HG03280 (cell line): Measurements from ENCODE around the gene CBARP.

Experiments used
- ATAC-seq: cut with Tn5 transposase; IDR thresholded peaks from one replicate; pipeline ENCODE4 v1.9.1; 2021; ENCODE audit warnings: mild to moderate bottlenecking, moderate library complexity; ENCODE audit not compliant: unreplicated experiment

CBARP gene

DNA sequence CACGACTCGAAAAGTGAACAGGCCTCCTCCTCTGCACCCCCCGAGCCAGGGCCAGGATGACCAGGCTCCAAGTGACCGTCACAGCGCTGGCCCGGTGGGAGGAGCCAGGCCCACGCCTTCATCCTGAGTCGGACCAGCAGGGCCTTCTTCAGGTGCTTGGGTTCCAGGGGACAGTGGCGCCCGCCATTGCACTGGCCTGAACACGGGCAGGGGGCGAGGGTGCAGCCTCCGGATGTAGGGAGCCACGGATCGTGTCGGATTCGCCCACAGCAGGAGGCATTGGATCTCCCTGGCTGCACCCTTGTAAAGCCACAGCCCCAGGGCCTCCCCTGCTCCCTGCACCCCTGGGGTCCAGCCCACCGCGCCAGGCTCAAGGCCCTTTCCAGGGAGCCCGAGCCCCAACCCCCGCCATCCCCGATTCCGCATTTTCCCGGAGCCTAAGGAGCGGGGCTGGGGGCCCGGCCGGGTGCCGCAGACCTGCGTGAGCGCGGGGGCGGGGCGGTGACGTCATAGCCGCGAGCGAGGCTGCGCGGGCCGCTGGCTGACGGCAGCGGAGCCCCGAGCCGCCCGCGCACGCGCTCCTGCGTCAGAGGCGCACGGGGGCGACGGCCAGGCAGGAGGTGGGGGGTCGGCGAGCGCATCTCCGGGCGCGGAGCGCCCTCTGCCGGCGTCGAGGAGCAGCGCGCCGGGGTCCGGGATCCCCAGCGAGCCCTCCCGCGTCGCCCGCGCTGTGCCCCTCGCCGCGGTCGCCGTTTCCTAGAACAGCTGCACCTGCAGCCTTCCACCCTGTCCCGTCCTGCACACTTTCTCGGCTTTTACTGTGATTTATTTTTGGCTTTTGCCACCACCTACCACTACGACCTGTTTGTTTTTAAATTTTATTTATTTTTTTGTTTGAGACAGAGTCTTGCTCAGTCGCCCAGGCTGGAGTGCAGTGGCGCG is 2.3 kb upstream of the CBARP start:
- no peak for ATAC-seq

DNA sequence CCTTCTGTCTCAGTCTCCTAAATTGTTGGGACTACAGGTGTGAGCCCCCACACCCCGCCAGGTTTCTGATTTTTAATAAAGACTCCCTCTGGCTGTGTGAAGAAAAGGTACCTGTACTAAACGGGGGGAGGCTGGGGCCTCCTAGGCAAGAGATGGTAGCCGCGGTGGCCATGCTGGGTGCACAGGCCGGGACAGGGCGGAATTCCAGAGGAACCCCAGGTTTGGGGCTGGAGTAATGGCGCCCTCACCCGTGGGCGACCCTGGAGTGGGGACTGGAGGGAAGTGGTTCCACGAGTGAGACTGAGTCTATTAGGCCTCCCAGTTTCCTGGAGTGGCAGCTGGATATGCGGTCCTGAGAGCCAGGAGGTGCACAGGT is 1.6 kb upstream of the CBARP start:
- ATAC-seq: no peak

DNA sequence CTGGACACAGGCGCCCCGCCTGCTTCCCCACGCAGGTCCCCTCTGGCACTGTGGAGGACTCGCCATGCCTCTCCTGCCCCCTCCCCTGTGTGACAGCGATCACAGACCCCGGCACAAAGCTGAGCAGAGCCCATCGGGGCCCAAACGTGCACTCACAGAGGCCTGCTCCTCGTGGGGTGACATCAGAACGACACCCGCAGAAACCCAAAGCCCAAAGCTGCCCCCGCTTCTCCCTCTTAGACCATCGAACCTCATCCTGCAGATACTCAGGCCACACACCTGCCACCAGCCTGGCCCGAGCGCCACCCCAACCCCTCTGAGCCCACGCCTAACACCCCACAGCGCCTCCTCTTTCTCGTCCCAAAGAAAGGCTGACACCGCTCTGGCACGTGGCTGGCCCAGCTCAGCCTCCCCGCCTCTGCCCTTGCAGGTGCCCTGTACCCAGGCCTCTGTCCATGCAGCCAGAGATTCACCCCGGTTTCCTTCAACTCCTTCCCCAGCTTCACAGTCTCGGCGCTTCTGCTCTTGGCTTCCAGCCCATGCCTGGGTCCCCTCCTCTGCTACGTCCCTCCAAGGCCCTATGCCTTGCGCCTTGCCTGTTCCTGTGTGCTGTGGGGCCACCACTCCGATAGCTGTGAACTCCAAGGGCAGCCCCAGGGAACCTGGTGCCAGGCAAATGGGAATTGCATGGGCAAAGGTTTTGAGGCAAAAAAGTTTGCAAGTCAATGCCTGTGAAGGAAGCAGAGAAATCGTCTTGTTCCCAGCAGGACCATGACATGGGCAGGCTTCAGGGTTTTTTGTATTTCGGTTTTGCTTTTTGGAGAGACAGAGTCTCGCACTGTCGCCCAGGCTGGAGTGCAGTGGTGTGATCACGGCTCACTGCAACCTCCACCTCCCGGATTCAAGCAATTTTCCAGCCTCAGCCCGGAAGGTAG is 831 bp upstream of the CBARP start:
- ATAC-seq: no peak

DNA sequence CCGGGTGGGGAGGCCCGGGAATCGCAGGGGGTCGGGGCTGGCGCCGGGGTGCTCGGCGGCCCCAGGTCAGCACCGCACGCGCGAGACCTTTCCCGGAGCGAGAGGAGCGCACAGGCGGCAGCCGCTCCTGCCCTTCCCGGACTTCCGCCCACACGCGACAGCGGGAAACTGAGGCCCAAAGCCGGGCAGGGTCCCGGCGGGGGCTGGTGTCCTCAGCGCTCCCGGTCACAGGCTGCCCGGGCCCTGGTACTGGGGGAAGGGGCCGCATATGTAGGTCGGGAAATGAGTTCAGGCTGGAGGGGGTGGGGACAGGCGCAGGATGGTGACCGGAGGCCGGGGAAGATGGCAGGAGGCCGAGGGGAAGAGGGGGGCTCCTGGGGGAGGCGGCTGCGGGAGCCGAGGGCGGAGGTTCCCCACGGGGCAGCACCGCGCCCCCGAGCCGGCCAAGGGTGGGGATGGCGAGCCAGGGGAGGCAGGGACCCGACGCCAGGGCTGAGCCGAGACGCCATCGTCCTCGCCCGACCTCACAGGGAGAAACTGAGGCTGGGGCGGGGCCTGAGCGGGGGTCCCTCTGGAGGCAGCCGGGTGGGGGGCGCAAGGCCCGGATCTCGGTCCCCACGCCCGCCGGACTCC is 662 bp downstream of the CBARP start:
- no peak for ATAC-seq

DNA sequence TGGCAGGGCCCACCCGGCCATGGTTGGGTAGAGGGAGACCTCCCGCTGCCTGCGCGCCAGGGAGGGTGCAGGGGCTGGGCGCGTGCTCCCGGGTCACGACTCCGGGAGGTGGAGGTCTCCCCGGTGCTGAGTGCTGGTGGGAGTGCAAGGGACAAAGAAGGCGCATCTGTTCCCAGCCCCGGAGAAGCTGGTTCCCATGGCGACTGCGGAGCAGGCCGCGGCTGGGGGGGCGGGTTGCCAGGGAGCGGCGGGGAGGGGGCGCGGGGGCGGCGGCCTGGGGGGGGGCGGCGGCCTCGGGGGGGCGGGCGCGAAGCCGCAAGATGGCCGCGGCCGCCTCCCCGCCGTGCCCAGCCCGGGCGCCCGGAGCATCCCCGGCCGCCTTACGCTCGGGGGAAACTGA is 1.2 kb downstream of the CBARP start:
- ATAC-seq: no peak

DNA sequence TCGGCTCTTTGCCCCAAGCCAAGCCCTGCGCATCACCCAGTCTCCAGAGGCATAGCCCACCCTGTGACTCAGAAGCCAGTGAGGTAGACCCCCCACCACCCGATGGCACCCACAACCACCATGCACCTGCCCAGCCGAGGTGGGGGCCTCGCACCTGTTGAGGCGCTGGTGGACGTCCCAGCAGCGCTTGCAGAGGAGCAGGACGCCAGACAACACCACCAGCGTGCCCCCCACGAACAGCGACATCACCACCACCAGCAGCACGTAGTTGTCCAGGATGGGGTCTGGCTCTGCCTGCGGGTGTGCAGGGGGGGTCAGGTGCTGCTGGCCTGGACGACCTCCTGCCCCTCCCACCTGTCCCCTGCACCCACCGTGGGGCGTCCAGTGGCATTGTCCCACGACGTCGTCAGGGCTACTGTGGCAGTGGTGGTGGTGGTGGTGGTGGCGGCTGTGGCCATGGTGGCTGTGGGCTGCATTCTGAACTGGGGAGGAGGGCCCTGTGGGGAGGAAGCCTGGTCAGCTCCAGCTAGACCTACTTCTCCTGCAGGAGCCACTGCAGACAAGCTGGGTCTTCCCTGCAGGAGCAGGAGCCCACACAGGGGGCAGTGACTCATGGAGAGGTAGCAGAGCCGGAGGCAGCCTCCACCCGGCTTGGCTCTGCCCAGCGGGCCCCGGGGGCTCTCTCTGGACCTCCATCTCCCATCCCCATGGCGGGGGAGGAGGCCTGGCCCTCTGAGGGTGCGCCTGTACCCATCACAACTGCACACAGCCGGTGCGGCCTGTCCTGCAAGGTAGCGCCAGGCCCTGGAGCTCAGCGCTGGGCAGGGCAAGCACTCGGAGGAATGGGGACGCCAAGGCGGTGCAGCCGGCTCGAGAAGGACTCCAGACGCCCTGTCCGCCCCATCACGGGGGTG is 1.9 kb downstream of the CBARP start:
- ATAC-seq: no peak

DNA sequence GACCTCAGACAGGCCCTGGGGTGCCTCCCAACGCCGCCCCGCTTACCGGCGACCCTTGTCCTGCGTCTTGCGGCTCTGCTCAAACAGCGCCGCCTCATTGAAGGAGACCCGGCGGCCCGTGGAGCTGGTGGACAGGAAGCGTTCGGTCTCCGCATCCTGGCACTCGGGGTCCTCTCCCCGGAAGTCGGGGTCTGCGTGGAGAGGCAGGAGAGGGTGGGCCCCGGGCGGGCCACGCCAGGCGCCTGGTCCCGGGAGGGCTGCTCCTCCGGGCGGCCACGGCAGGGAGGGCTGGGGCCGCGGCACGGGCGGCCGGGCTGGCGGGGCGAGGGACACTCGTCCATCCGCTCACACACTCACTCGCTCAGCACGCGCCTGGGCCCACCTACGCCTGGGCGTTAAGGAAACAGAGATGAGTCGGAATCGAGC is 2.8 kb downstream of the CBARP start:
- ATAC-seq: no peak

DNA sequence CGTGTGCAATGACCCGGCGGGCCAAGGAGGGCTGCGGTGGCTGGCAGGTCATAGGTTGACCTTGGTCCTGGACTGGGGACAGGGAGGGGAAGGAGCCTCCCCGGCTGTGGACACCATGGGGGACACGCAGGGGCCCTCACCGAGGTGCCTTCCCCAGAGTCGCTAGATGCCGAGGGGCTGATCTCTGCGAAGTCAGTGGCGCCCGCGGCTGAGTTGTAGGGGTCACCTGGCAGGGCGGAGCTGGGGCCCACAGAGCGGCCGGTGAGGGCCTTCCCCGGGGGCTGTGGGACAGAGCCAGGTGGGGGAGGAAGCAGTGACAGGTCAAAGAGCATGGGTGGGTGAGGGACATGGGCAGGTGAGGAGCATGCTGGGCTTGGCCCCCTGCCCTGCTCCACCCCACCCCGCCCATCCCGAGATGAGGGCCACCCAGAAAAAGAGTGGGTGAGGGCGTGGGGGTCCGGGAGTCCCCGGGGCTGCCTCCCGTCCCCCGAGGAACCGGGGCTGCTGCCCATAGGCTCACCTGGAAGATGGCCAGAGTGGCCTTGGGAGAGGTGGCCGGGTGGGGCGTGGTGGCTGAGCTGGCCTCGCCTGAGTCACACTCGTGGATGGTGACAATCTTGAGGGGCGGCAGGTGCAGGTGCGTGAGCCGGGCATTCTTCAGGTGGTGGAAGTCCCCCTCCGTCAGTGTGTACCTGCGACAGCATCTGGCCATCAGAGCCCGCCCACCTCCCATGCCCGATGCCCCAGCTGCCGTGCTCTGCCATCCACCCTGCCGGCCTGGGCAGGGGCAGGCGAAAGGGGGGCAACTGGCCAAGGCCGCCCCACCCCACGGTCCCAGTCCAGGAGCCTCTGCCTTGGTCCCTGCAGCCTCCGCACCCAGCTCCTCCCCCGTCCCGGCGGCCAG is 3.5 kb downstream of the CBARP start:
- no peak for ATAC-seq

DNA sequence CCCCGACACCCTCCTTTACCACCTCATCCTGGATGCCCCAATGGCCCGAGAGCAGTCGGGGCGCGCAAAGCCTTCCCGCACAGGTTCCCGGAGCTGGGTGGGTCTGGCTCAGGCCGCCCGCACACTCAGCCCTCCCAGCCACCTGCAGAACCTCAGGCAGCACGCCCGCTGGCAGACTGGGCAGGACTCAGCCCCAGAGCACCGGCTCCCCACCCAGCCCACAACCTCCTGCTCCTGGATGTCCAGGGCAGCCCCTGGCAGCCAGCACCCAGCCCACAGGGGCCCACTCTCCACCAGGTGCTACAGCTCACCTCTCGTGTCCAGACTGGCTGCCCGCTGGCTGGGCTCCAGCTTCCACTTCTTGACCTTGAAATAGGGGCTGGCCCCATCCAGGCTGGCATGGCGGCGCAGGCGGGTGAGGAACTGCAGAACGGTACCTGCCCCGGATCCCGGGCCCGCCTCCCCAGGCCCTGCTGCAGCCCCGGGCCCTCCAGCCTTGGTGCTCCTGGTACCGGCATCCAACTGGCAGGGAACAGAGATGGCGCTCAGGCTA is 4.6 kb downstream of the CBARP start:
- no peak for ATAC-seq

DNA sequence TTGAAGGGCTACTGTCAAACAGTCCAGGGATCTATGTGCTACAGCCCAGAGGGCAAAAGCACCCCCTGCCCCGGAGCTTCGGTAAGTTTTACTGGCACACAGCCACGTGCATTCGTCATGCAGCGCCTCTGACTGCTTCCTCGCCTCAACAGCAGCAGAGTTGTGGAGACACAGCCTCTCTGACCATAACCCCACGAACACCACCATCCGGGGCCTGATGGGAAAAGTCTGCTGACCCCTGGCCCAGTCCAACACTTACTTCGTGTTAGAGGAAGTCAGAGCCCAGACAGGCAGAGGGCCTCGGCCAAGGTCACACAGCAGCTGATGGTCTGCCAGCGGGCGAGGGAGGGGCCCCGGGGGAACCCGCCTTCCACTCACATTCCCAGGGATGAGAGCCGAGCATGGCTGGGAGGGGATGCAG is 5.1 kb downstream of the CBARP start:
- no peak for ATAC-seq

DNA sequence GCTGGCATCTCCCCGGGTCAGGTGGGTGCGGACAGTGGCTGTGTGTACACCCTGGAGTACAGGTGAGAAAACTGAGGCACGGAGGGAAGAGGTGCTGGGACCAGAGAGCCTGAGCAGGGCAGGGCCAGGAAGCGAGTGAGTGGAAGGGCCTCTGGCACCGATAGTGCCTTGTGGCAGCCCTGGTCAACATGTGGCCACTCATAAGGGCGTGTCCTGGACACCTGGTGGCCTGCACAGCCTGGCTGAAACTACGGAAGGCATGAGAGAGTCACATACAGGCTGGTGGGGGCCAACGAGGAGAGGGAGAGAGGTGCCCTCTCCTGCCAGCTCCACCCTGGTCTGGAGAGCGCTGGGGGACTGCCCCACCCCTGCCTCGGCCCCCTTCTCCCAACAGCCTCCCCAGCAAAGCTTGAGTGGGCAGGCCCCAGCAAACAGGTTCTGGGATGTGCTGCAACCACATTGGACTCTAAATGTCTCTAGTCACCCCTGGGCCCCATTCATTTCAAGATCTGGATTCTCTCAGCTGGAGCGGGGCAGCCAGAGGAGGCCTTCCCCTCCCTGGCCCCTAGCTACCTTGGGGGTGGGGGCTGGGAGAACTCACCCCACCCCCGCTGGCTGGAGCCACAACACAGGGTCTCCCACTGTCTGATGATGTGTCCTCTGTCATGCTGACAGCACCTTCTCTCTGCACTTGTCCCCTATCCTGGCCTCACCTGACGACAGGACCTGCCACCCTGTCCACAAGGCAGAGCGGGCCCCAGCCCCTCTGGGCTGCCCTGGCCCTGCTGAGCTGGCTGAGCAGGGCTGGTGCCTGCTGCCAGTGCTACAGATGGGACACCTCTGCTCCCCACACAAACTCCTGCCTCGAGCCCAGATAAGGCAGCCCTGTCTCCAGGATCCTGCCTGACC is 5.8 kb downstream of the CBARP start:
- no peak for ATAC-seq

DNA sequence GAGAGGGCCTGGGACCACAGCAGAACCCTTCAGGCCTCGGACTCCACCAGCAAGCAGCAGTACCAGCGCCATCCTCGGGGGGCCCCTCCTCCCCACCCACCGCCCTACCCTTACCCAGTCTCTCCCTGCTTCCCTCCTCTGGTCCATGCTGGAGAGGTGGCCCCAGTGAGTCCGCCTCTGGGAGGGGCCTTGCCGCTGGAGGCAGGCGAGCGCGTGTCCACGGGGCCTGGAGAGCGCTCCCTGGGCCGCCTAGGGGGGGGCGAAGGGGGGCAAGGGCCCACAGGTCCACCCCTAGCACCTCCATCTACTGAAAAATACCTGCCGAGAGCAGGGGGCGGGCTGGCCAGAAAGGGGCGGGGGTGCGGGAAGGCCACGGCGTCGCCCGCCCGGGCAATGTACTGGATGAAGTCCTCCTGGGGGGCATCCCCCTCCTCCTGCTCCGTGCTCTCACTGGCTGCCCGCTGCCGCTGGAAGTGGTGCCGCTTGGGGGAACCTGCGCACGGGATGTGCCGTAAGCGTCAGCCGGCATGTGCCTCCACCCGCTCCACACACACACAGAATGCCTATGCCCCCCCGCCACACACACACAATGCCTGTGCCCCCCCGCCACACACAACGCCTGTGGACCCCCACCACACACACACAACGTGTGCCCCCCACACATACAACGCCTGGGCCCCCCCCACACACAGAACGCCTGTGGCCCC is 6.9 kb downstream of the CBARP start:
- no peak for ATAC-seq

DNA sequence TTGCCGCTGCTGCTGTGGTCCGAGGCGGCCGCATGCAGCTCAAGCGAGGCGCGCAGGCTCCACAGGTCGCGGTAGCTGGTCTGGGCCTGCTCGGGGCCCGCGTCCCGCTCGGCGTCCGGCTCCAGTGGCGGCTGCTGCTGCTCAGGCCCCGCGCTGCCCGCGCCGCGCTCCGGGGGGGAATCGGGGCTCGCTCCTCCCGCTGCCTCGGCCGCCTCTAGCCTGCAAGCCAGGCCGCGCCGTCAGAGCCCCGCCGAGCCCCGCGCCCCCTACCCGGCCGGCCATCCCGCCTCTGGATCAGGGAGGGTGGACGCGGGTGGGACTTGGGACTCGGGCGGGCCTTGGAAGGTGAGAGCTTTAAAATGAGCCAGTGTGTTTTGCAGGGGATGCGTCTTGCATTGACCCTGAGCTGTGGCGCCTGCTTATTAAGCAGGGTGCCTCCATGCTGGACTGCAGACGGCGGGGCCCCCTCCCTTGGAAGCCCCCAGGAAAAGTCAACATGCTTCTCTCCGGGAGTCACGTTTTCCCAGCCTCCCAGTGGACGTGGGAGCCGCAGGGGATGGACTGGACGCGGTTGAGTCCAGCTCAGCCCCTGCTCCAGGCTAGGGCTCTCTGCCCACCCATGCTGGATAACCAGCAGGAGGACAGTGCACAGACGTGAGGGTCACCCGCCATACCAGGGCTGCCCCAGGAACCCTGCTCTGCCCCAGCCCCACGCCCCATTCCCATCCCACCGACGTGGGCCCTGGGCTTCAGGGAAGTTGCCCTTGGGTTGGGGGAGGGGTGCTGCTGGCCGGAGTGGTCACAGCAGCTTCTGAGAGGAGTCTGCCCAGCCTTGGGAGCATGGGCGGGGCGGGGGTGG is 7.7 kb downstream of the CBARP start:
- no peak for ATAC-seq

DNA sequence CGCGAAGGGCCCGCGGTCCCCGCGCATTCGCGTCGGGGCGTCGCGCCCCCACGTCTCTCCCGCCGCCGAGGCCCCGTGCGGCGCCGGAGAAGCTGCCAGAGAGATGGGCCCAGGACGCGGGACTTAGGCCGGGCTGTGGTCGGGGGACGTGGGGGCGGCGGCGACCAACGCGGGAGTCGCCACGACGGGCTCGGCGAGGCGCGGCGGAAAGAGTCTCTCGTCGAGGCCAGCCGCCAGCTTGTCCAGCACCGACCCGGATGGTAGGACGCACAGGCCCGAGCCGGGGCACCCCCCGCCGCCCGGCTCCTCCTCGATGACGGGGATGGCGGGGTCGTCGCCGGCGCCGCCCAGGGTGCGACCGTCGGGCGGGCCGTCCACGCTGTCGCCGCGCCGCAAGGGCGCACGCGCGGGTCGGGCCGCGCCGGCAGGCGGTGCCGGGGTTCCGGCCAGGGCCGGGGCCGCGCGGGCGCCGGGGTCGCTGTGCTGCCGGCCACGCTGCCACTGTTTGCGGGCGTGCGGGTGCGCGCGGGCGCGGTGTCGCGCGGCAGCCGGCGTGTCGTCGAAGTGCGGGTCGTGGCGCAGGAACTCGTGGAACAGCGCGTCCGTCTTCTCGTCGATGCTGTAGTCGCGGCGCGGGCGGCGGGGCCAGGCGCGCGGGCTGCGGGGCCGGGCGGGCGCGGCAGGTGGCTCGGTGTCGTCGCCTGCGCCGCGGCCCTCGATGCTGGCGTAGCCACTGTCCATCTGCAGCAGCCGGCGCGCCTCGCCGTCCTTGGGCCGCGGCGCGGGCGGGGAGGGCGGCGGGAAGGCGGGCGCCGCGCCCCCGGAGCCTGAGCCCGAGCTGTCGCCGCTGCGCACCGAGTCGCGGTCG is 8.5 kb downstream of the CBARP start:
- ATAC-seq: no peak

DNA sequence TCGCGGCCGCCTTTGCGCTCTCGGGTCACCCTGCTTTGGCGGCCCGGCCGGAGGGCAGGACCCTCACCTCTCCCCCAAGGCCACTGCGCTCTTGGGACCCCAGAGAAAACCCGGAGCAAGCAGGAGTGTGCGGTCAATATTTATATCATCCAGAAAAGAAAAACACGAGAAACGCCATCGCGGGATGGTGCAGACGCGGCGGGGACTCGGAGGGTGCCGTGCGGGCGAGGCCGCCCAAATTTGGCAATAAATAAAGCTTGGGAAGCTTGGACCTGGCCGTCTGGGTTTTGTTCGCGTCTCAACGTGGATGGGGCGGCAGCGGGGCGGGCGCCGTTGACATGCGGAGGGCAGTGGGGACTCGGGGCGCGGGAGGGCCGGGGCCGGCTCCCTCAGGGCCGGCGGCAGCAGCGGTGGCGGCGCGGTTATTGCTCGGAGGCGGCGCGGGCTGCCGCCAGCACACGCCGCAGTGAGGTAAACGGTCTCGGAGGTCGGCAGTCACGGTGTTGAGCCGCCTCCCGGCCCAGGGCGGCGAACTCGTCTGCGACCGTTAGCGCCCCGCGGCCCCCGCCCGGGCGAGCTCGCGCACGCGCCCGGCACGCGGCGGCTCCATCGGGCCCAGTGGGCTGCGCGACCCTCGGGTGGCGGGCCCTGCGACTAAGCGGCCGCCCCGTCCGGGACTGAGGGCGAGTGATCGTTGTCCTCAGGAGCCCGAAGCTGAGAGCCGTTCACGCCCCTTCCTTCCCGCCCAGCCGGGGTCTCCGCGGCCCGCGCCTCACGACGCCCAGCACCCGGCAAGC is 9.4 kb downstream of the CBARP start:
- no peak for ATAC-seq
